HCT116 (cell line): ENCODE measurements around the gene COL15A1. TPM values are rescaled to one million over a fixed set of nuclear protein-coding genes. Genes with fewer than 3 reads are reported as not detected.

Experiments used
- ATAC-seq: fragments of 200-7000 bp; cut with Tn5 transposase; 2 replicates; pipeline ENCODE4 v1.9.1; 2020; ENCODE audit warnings: mild to moderate bottlenecking, moderate library complexity
- BruUV-seq: library from RNA; stranded (reverse); fragments of 400-500 nt; replicated peaks from 2 replicates; lab custom pipeline; 2021; lab: Mats Ljungman, UMichigan
- CTCF ChIA-PET: fragments of 300-600 bp; sonication (Branson Sonifier 250); formaldehyde crosslinking; loops from one replicate; lab custom pipeline; 2021; ENCODE audit warnings: antibody characterized with exemption; lab: Charles Lee
- POLR2A ChIA-PET: fragments of 300-600, 350-600 bp; sonication (Branson Sonifier 250); formaldehyde crosslinking; loops from one replicate; lab custom pipeline; 2021; ENCODE audit warnings: antibody characterized with exemption; lab: Charles Lee
- RAD21 ChIA-PET, 2 experiments: fragments of 300-600 bp; sonication (Branson Sonifier 250); formaldehyde crosslinking; loops; one replicate each; lab custom pipeline; 2023; ENCODE audit warnings: low total read pairs in 2 of 2; ENCODE audit not compliant: uncharacterized antibody in 2 of 2, unreplicated experiment in 2 of 2, low non-redundant PET in 1 of 2; lab: Charles Lee
- DNase-seq: peaks from one replicate; pipeline ENCODE4 v3.0.0-alpha.2; 2010; ENCODE audit warnings: low read depth, low spot score
- H2AFZ ChIP-seq: fragments of 200-600 bp; shearing (Covaris generic), sonication (generic); 2 replicates; pipeline ENCODE4 v1.6.1; 2017; ENCODE audit warnings: low read depth, mixed run types, mixed read lengths, antibody characterized with exemption, low read length; ENCODE audit not compliant: poor library complexity, severe bottlenecking
- H3K27ac ChIP-seq: 2 replicates; pipeline ENCODE4 v1.5.1; 2012; ENCODE audit warnings: low read depth, low read length
- H3K27me3 ChIP-seq: fragments of 200-600 bp; sonication (generic); 2 replicates; pipeline ENCODE4 v1.6.1; 2016; ENCODE audit warnings: mixed run types, low read length, mixed read lengths; ENCODE audit not compliant: insufficient read depth
- H3K36me3 ChIP-seq, 2 experiments: fragments of 200-500 bp in 1 of 2; fragments of 200-600 bp in 1 of 2; sonication (Bioruptor generic) in 1 of 2; sonication (generic) in 1 of 2; 2 replicates each; pipeline versions ENCODE4 v1.5.1 to v1.6.1; 2014 to 2016; ENCODE audit warnings: low read length in 2 of 2, inconsistent platforms in 1 of 2, mixed read lengths in 1 of 2, mixed run types in 1 of 2; ENCODE audit not compliant: insufficient read depth in 2 of 2, control insufficient read depth in 1 of 2
- H3K4me1 ChIP-seq, 2 experiments: fragments of 200-600 bp in 1 of 2; sonication (generic) in 1 of 2; 2 replicates each; pipeline versions ENCODE4 v1.5.1 to v1.6.1; 2012 to 2017; ENCODE audit warnings: low read length in 2 of 2, inconsistent platforms in 1 of 2, mild to moderate bottlenecking in 1 of 2, mixed read lengths in 1 of 2, mixed run types in 1 of 2, moderate library complexity in 1 of 2; ENCODE audit not compliant: insufficient read depth in 2 of 2, control insufficient read depth in 1 of 2
- H3K4me2 ChIP-seq: fragments of 200-600 bp; sonication (generic); 2 replicates; pipeline ENCODE4 v1.6.1; 2017; ENCODE audit warnings: mixed run types, low read length, mixed read lengths
- H3K4me3 ChIP-seq, 2 experiments: fragments of 200-600 bp in 1 of 2; sonication (generic) in 1 of 2; replicated peaks in 1 of 2; 2 replicates each; pipeline ENCODE4 v1.5.1; 2011 to 2016; ENCODE audit warnings: low read length in 2 of 2, control low read depth in 1 of 2, low read depth in 1 of 2, mild to moderate bottlenecking in 1 of 2, mixed read lengths in 1 of 2, mixed run types in 1 of 2
- H3K79me2 ChIP-seq: fragments of 200-600 bp; sonication (generic); 2 replicates; pipeline ENCODE4 v1.6.1; 2017; ENCODE audit warnings: mild to moderate bottlenecking, mixed run types, low read length, moderate library complexity, mixed read lengths; ENCODE audit not compliant: insufficient read depth
- H3K9ac ChIP-seq: fragments of 200-600 bp; sonication (generic); 2 replicates; pipeline ENCODE4 v1.6.1; 2016; ENCODE audit warnings: low read length, mixed read lengths
- H3K9me2 ChIP-seq: fragments of 200-600 bp; sonication (generic), shearing (Covaris generic); 2 replicates; pipeline ENCODE4 v1.6.1; 2017; ENCODE audit warnings: mixed run types, mild to moderate bottlenecking, moderate library complexity; ENCODE audit not compliant: insufficient read depth
- H3K9me3 ChIP-seq, 2 experiments: fragments of 200-500 bp in 1 of 2; fragments of 200-600 bp in 1 of 2; sonication (Bioruptor generic) in 1 of 2; sonication (generic) in 1 of 2; 2 replicates each; pipeline ENCODE4 v1.6.1; 2014 to 2017; ENCODE audit warnings: low read length in 2 of 2, mixed read lengths in 2 of 2, inconsistent platforms in 1 of 2, low read depth in 1 of 2, mild to moderate bottlenecking in 1 of 2, mixed run types in 1 of 2, moderate library complexity in 1 of 2; ENCODE audit not compliant: control insufficient read depth in 1 of 2, insufficient read depth in 1 of 2
- H4K20me1 ChIP-seq: fragments of 200-600 bp; sonication (generic), shearing (Covaris generic); 2 replicates; pipeline ENCODE4 v1.6.1; 2017; ENCODE audit warnings: mixed run types, mild to moderate bottlenecking, moderate library complexity; ENCODE audit not compliant: insufficient read depth
- CBX3 ChIP-seq: IDR thresholded peaks from 2 replicates; pipeline ENCODE4 v1.6.1; 2012; ENCODE audit warnings: low read depth
- ELF1 ChIP-seq: IDR thresholded peaks from 2 replicates; pipeline ENCODE4 v1.6.1; 2012; ENCODE audit warnings: low read depth, borderline replicate concordance
- EZH2 ChIP-seq: fragments of 200-600 bp; sonication (generic); IDR thresholded peaks from 2 replicates; pipeline ENCODE4 v1.6.1; 2017; ENCODE audit warnings: antibody characterized with exemption, mixed run types
- EZH2phosphoT487 ChIP-seq: fragments of 200-600 bp; IDR thresholded peaks from 2 replicates; pipeline ENCODE4 v1.6.1; 2018; ENCODE audit warnings: antibody characterized with exemption, borderline replicate concordance
- FOSL1 ChIP-seq: IDR thresholded peaks from 2 replicates; pipeline ENCODE4 v1.6.1; 2012; ENCODE audit warnings: low read depth
- JUND ChIP-seq: IDR thresholded peaks from 2 replicates; pipeline ENCODE4 v1.6.1; 2012
- POLR2A ChIP-seq: IDR thresholded peaks from 2 replicates; pipeline ENCODE4 v1.7.0; 2011; ENCODE audit warnings: borderline replicate concordance; ENCODE audit not compliant: insufficient read depth, insufficient read length; ENCODE audit errors: extremely low read depth
- POLR2AphosphoS5 ChIP-seq: IDR thresholded peaks from 2 replicates; pipeline ENCODE4 v1.6.1; 2011; ENCODE audit warnings: mild to moderate bottlenecking, low read depth, low read length, moderate library complexity
- REST ChIP-seq: IDR thresholded peaks from 2 replicates; pipeline ENCODE4 v1.6.1; 2012; ENCODE audit warnings: low read depth
- SIN3A ChIP-seq: IDR thresholded peaks from 2 replicates; pipeline ENCODE4 v1.6.1; 2012; ENCODE audit warnings: low read depth
- SP1 ChIP-seq: IDR thresholded peaks from 2 replicates; pipeline ENCODE4 v1.6.1; 2012; ENCODE audit warnings: low read depth
- TCF7L2 ChIP-seq: IDR thresholded peaks from 2 replicates; pipeline ENCODE4 v1.7.0; 2011; ENCODE audit warnings: borderline replicate concordance, inconsistent platforms; ENCODE audit not compliant: insufficient read depth, insufficient read length; ENCODE audit errors: extremely low read depth
- YY1 ChIP-seq: IDR thresholded peaks from 2 replicates; pipeline ENCODE4 v1.6.1; 2011; ENCODE audit warnings: low read length, low read depth, moderate library complexity, mild to moderate bottlenecking; ENCODE audit not compliant: insufficient replicate concordance; ENCODE audit errors: extremely low read depth
- ZBTB33 ChIP-seq: IDR thresholded peaks from 2 replicates; pipeline ENCODE4 v1.6.1; 2011; ENCODE audit warnings: mild to moderate bottlenecking, low read length, moderate library complexity; ENCODE audit not compliant: insufficient replicate concordance; ENCODE audit errors: extremely low read depth
- ZNF274 ChIP-seq: fragments of 200-500 bp; sonication (Bioruptor generic); IDR thresholded peaks from 2 replicates; pipeline ENCODE4 v1.6.1; 2014; ENCODE audit warnings: mild to moderate bottlenecking, low read depth, low read length, inconsistent platforms
- intact Hi-C: fragments of 100-400 bp; cut with micrococcal nuclease; formaldehyde crosslinking; loops from 2 replicates; pipeline ENCODE4 v1.10.0; 2022
- total RNA-seq: library from RNA; stranded (reverse); gene quantifications from one replicate; pipeline ENCODE4 v1.2.1, GENCODE V29; 2021; ENCODE audit not compliant: unreplicated experiment

The COL15A1 gene
- total RNA-seq, 1 experiment from 2014 or later, result 0.15 TPM

- no peak overlapping the region for H3K4me2 ChIP-seq
- RAD21 ChIA-PET, result no interaction called here
- H3K27ac ChIP-seq, result no peak overlapping the region
- CTCF ChIA-PET, result no interaction called here
- H3K9me3 ChIP-seq, result no peaks in the 10 kb centered on the region
- H3K4me1 ChIP-seq, result no peaks in the 10 kb centered on the region
- no peak overlapping the region for H2AFZ ChIP-seq
- TF ChIP-seq CBX3 (no peak), ELF1 (no peak), EZH2 (no peak), JUND (no peak), FOSL1 (no peak), SIN3A (no peak), YY1 (no peak), ZNF274 (no peak), SP1 (no peak), POLR2A (no peak), ZBTB33 (no peak), EZH2phosphoT487 (no peak), POLR2AphosphoS5 (no peak), REST (no peak), TCF7L2 (no peak)
- ATAC-seq (no peak), DNase-seq (no peak)
- intact Hi-C loops, result no loop called here
- no peak overlapping the region for H3K4me3 ChIP-seq
- POLR2A ChIA-PET, result no interaction called here
- H3K9ac ChIP-seq, result no peak overlapping the region
- no peaks in the 10 kb centered on the region for H3K36me3 ChIP-seq
- no TSS peak for BruUV-seq
- H4K20me1 ChIP-seq, result no peaks in the 10 kb centered on the region
- H3K9me2 ChIP-seq, result no peaks in the 10 kb centered on the region
- H3K27me3 ChIP-seq, result peaks cover 15% of the 10 kb centered on the region
- H3K79me2 ChIP-seq, result no peaks in the 10 kb centered on the region
Observed at GRCh38 chr9:99066571-99066970, 122.9 kb downstream of the COL15A1 start.
